Stomach (tissue), 4 donors: ENCODE data around the gene DNAI7.

Source experiments
- EP300 ChIP-seq: sonication (generic); formaldehyde crosslinking; IDR thresholded peaks from one replicate; pipeline ENCODE4 v1.6.1; 2017; ENCODE audit warnings: antibody characterized with exemption
- TF ChIP-seq, protein P1 (sequence below), 7 experiments: fragments of 450-650 bp in 4 of 7; fragments of 200-600 bp in 3 of 7; sonication (generic) in 3 of 7; IDR thresholded peaks; one replicate each; pipeline ENCODE4 v1.5.1; 2016 to 2019; ENCODE audit warnings: antibody characterized with exemption in 7 of 7, control low read depth in 2 of 7, mild to moderate bottlenecking in 1 of 7

DNA sequence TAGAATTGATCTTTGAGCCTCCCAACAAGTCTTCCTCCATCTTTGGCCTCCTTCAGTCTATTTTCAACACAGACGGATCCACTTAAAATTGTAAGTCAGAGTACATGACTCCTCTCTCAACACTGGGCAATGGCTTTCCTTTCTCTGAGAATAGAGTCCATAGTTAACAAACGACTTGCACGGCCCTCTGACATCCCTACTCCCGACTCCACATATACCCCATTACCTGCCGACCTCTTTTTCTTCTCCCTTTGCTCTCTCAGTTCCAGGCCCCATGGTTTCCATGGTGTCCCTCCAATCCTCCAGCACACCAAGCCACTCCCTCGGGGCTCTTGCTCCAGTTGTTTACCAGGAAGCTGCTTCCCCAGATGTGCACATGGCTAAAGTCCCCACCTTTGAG, 84.7 kb downstream of the DNAI7 start:
- TF ChIP-seq, protein P1, sequence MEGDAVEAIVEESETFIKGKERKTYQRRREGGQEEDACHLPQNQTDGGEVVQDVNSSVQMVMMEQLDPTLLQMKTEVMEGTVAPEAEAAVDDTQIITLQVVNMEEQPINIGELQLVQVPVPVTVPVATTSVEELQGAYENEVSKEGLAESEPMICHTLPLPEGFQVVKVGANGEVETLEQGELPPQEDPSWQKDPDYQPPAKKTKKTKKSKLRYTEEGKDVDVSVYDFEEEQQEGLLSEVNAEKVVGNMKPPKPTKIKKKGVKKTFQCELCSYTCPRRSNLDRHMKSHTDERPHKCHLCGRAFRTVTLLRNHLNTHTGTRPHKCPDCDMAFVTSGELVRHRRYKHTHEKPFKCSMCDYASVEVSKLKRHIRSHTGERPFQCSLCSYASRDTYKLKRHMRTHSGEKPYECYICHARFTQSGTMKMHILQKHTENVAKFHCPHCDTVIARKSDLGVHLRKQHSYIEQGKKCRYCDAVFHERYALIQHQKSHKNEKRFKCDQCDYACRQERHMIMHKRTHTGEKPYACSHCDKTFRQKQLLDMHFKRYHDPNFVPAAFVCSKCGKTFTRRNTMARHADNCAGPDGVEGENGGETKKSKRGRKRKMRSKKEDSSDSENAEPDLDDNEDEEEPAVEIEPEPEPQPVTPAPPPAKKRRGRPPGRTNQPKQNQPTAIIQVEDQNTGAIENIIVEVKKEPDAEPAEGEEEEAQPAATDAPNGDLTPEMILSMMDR (IDR thresholded peaks at IDR 0.05): no peak
- TF ChIP-seq EP300: no peak
